ENCODE results near the gene ZNF324B. TPM values are rescaled to one million over a fixed set of nuclear protein-coding genes. Genes with fewer than 3 reads are reported as not detected.
A peak's percentile ranks its signal among the peaks of the same experiment; 100 is the strongest.
"Not testable (repeated sequence)": the region's sequence is repeated elsewhere in the genome, so short reads cannot be mapped to it uniquely, and the experiment has no call there.

The ZNF324B gene
- total RNA-seq, 2 donors from 2014 or later = 5.7 to 7.9 TPM

DNA sequence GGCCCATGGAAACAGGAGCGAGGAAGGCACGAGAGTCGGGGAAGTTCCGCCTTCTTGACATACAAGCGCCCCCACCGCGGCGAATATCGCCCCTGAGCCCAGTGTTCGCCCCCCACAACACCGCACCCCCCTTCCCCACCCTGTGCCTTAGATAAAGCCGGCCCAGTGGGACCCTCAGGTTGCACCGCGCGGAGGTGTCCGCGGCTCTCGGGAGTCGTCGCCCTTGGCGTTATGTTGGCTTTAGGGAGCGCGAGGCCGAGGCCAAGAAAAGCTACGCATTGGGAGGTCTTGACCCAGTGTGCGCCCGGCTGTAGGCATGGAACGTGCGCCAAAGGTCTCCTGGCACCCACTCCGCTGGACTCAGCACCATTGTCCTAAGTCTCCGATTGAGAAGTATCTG is 10.9 kb upstream of the ZNF324B start:
- Mint-ChIP-seq H3K36me3 (peaks cover 56 to 60% of the 10 kb centered on the region in 2 donors), H3K27ac (peak overlapping the region; percentile 96 to 97), H3K9me3 (peaks cover 34 to 42% of the 10 kb centered on the region in 2 donors)
- DNase-seq (ENCODE audit: low spot score in 2 of 2) = no peak
- no peak for ATAC-seq

DNA sequence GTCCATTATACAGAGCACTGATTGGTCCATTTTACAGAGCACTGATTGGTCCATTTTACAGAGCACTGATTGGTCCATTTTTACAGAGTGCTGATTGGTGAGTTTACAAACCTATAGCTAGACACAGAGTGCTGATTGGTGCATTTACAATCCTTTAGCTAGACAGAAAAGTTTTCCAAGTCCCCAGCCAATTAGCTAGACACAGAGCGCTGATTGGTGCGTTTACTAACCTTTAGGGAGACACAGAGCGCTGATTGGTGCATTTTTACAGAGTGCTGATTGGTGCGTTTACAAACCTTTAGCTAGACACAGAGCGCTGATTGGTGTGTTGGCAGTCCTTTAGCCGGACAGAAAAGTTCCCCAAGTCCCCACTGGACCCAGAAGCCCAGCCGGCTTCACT is 8.4 kb upstream of the ZNF324B start:
- not testable (repeated sequence) for H3K27ac Mint-ChIP-seq; DNase-seq (ENCODE audit: low spot score in 2 of 2); ATAC-seq
- Mint-ChIP-seq H3K36me3 (peaks cover 36 to 43% of the 10 kb centered on the region in 2 donors), H3K9me3 (peaks cover 25 to 35% of the 10 kb centered on the region in 2 donors)

DNA sequence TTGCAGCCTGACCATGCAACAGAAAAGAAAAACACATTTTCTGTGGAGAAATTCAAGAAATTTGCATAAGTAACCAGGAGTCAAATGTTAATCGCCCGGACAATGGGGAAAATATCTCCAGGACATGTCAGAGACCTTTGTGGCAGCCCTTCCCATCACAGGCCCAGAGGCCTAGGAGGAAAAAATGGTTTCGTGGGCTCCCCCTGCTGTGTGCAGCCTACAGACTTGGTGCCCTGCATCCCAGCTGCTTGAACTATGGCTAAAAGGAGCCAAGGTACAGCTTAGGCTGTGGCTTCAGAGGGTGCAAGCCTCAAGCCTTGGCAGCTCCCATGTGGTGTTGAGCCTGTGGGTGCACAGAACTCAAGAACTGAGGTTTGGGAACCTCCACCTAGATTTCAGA is 2.6 kb upstream of the ZNF324B start:
- peaks cover 7 to 27% of the 10 kb centered on the region in 2 donors for H3K9me3 Mint-ChIP-seq
- DNase-seq (ENCODE audit: low spot score in 2 of 2); H3K27ac Mint-ChIP-seq; ATAC-seq: not testable (repeated sequence)
- H3K36me3 Mint-ChIP-seq = peaks cover 16 to 38% of the 10 kb centered on the region in 2 donors

DNA sequence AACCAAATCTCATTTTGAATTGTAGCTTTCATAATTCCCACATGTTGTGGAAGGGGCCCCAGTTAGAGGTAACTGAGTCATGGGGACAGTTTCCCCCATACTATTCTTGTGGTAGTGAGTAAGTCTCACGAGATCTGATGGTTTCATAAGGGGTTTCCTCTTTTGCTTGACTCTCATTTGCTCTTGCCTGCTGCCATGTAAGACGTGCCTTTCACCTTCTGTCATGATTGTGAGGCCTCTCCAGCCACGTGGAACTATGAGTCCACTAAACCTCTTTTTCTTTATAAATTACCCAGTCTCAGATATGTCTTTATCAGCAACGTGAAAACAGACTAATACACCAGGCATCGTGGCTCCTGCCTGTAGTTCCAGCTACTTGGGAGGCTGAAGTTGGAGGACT is 1.4 kb upstream of the ZNF324B start:
- peak in 1 of 2 donors; percentile 13 for ATAC-seq
- Mint-ChIP-seq H3K36me3 (peaks cover 16 to 38% of the 10 kb centered on the region in 2 donors), H3K9me3 (peaks cover 7 to 27% of the 10 kb centered on the region in 2 donors)
- not testable (repeated sequence) for H3K27ac Mint-ChIP-seq; DNase-seq (ENCODE audit: low spot score in 2 of 2)

DNA sequence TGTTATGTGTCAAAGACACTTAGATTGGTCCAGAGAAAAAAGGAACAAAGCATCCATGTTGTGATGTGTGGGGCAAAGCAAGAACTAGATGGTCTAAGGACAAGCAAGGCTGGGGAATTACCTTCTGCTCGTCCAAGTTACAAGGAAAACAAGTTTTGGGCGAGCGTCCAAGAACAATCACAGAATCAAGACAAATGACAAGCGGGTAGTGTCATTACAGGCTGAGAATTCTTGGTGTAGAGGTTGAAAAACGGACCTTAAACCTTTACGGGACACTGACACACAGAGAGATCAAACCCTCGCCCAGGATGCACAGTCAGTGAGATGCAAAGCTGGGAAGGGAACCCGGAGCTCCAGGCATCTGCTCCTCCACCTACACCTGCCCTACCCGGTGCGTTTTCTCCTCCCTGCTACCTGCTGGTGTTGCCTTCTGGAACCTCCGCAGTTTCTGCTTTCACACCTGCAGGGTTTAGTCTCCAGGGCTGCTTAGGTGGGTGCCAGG is 515 bp upstream of the ZNF324B start:
- ATAC-seq = peak in 1 of 2 donors; percentile 29
- H3K36me3 Mint-ChIP-seq = peaks cover 16 to 38% of the 10 kb centered on the region in 2 donors
- peak overlapping the region in 1 of 2 donors; percentile 9 for H3K27ac Mint-ChIP-seq
- H3K9me3 Mint-ChIP-seq = peaks cover 7 to 27% of the 10 kb centered on the region in 2 donors
- no peak for DNase-seq (ENCODE audit: low spot score in 2 of 2)

DNA sequence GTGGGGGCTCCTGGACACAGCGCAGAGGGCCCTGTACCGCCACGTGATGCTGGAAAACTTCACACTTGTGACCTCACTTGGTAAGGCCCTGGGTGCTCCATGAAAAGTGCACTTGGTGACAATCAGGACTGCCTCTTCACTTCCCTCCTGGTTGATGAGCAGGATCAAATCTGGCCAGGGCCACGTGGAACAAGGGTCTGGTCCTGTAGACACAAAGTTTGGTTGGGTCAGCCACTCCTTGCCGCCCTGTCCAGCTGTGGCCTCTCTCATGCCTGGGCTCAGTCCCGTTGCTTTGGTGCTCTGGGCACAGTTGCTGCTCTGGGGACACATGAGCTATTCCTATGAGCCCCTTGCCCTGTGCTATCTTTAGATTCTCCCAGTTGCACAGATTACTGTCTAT is 2.3 kb downstream of the ZNF324B start:
- H3K9me3 Mint-ChIP-seq = peaks cover 4 to 18% of the 10 kb centered on the region in 2 donors
- DNase-seq (ENCODE audit: low spot score in 2 of 2) (no peak), ATAC-seq (no peak)
- peak overlapping the region in 1 of 2 donors; percentile 46 for H3K27ac Mint-ChIP-seq
- peaks cover 15 to 36% of the 10 kb centered on the region in 2 donors for H3K36me3 Mint-ChIP-seq

DNA sequence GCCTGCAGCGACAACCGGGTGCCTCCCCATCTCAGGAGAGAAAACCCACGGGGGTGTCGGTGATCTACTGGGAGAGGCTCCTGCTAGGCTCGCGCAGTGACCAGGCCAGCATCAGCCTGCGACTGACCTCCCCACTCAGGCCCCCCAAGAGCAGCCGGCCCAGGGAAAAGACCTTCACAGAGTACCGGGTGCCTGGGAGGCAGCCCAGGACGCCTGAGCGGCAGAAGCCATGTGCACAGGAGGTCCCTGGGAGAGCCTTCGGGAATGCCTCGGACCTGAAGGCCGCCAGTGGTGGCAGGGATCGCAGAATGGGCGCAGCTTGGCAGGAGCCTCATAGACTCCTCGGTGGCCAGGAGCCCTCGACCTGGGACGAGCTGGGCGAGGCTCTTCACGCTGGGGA is 3.9 kb downstream of the ZNF324B start:
- ATAC-seq = no peak
- H3K9me3 Mint-ChIP-seq = peaks cover 0 to 7% of the 10 kb centered on the region in 2 donors
- no peak overlapping the region for H3K27ac Mint-ChIP-seq
- DNase-seq (ENCODE audit: low spot score in 2 of 2) = no peak
- peaks cover 8 to 21% of the 10 kb centered on the region in 2 donors for H3K36me3 Mint-ChIP-seq

DNA sequence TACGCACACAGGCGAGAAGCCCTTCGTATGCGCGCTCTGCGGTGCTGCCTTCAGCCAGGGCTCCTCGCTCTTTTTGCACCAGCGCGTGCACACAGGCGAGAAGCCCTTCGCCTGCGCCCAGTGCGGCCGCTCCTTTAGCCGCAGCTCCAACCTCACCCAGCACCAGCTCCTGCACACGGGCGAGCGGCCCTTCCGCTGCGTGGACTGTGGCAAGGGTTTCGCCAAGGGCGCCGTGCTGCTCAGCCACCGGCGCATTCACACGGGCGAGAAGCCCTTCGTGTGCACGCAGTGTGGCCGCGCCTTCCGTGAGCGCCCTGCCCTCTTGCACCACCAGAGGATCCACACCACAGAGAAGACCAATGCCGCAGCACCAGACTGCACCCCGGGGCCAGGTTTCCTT is 4.7 kb downstream of the ZNF324B start:
- H3K36me3 Mint-ChIP-seq = peaks cover 8 to 18% of the 10 kb centered on the region in 2 donors
- DNase-seq (ENCODE audit: low spot score in 2 of 2) = no peak
- no peak for ATAC-seq
- peaks cover 0 to 4% of the 10 kb centered on the region in 2 donors for H3K9me3 Mint-ChIP-seq
- H3K27ac Mint-ChIP-seq = no peak overlapping the region

DNA sequence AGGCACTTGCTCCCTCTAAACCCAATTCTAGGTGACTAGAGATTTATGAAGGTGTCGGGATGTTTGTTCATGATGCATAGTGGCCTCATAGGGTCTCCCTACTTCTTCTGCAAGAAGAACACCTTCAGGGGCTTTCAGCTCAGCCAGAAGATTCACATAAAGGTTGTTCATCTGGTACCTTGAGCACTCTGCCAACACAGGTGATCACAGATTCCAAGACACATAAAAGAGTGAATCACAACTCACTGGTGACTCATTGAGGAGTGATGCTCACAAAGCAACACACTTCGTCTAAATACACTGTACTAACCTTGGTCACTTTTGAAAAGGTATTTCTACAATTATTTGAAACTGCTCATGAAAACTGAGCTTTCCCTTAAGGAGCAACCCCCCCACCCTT is 8.6 kb downstream of the ZNF324B start:
- ATAC-seq = peak in 1 of 2 donors; percentile 47
- Mint-ChIP-seq H3K27ac (no peak overlapping the region), H3K9me3 (peaks cover 0 to 4% of the 10 kb centered on the region in 2 donors), H3K36me3 (peaks cover 8 to 12% of the 10 kb centered on the region in 2 donors)
- DNase-seq (ENCODE audit: low spot score in 2 of 2) = no peak

DNA sequence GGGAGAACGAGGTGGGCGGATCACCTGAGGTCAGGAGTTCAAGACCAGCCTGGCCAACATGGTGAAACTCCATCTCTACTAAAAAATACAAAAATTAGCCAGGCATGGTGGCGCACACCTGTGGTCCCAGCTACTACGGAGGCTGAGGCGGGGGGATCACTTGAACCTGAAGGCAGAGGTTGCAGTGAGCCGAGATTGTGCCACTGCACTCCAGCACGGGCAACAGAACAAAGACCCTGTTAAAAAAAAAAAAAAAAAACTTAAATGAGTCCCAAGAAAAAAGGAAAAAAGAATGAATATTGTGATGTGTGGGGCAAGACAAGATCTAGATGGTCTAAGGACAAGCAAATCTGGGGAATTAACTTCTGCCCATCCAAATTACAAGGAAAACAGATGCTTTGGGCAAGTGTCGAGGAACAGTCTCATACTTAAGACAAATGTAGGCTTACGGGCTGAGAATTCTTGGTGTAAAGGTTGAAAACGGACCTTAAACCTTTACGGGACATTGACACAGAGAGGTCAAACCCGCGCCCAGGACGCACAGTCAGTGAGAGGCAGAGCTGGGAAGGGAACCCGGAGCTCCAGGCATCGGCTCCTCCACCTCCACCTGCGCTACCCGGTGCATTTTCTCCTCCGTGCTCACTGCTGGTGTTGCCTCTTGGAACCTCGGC is 14.8 kb downstream of the ZNF324B start:
- ATAC-seq = peak; percentile 15 to 27
- no peaks in the 10 kb centered on the region for H3K36me3 Mint-ChIP-seq
- no peak for DNase-seq (ENCODE audit: low spot score in 2 of 2)
- H3K9me3 Mint-ChIP-seq = no peaks in the 10 kb centered on the region
- H3K27ac Mint-ChIP-seq = peak overlapping the region in 1 of 2 donors; percentile 83

DNA sequence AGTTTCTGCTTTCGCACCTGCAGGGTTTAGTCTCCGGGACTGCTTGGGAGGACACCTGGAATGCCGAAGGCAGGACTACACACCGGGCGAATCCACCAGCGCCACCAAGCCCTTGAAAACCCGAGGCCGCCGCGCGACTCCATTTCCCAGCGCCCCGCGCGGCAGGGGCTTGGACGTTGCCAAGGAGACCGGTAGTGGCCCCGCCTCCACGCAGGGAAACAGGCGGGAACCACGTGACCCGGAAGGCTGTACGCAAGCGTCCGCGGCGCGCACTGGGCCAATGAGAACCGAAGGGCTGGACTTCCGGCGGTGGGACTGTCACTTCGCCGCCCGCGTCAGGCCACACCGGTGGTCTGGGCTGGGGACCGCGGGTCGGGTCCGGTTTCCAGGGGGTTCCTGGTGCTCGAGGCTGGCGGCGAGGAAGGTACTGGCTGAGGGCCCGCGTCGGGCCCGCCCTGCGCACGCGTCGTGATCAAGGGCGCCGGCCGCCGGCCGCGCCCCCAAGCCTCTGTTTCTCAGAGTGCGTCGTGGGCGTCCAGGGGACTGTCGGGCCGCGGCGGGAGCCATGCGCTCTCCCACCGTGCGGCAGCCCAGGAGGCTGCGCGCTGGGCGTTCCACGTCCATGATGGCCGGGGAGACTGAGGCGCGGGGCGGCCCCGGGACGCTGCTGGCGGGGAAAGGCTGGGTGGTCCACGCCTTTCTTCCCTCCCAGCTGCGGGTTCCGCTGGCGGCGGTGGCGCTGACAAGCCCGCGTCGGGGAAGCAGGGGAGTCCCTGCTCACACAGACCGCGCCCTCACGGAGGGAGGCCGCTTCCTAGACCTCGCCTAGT is 15.6 kb downstream of the ZNF324B start, which contains the start of gene ZNF324:
Gene ZNF324 (plus strand): TSS at position 321 of the 830 bp plus-strand sequence. CDS start 2,106 bp downstream, outside the sequence.
- DNase-seq (ENCODE audit: low spot score in 2 of 2) (peak; percentile 97), ATAC-seq (peak; percentile 99)
- Mint-ChIP-seq H3K9me3 (no peaks in the 10 kb centered on the region), H3K27ac (peak within 1 kb of the TSS; percentile 83 to 94), H3K36me3 (no peaks in the 10 kb centered on the region)

DNA sequence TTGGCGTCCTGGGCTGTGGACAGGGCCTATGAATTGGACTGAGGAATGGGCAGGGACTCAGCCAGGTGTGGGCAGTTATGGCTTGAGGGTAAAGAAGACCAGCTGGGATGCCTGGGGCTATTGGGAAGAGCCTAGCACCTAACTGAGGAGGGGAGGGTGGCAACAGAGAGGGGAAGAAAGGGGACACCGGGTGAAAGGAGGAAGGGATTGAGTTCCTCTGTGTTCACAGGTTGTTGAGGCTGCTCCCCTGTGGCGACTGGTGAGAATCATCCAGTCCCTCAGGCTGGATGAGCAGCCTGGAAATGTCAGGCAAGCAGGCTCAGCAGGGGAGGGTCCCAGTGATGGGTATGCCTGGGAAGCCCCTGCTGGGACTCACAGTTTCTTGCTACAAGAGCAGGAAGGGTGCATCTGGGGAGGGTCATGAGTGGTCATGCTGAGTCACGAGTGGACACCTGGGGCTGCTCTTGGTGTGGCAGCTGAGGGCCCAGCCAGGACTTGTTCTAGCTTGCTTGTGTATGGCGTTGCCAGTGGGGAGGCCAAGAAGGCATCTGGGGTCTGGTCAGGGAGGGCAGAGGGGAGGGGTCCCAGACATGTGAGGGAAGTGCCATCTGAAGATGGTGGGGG is 16.9 kb downstream of the ZNF324B start:
- Mint-ChIP-seq H3K9me3 (no peaks in the 10 kb centered on the region), H3K36me3 (no peaks in the 10 kb centered on the region), H3K27ac (peak overlapping the region; percentile 83 to 94)
- no peak for ATAC-seq
- peak in 1 of 2 donors; percentile 52 for DNase-seq (ENCODE audit: low spot score in 2 of 2)

DNA sequence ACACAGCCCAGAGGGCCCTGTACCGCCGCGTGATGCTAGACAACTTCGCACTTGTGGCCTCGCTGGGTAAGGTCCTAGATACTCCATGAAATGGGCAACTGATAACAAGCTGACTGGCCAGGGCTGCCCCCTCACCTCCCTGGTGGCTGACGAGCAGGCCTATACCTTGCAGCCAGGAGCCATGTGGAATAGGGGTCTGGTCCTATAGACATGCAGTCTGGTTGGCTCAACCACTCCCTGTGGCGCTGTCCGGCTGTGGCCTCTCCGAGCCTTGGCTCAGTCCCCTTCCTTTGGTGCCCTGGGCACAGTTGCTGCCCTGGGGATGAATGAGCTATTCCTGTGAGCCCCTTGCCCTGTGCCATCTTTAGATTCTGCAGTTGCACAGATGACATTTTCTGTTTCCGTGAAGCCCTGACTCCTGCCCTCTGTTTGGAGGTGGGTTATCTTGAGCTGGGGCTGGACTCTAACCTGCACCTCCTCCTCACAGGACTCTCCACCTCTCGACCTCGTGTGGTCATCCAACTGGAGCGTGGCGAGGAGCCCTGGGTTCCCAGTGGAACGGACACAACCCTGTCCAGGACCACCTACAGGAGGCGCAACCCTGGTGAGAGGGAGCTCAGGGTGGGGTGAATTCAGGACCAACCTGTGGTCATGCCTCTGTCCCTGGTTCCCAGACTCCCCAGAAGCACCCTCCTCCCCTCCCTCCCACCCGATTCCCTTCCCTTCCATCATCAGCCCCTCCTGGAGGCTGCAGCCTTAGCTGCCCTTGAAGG is 18.0 kb downstream of the ZNF324B start:
- peak overlapping the region; percentile 22 to 83 for H3K27ac Mint-ChIP-seq
- ATAC-seq = no peak
- no peaks in the 10 kb centered on the region for H3K9me3 Mint-ChIP-seq
- DNase-seq (ENCODE audit: low spot score in 2 of 2) = no peak
- no peaks in the 10 kb centered on the region for H3K36me3 Mint-ChIP-seq

DNA sequence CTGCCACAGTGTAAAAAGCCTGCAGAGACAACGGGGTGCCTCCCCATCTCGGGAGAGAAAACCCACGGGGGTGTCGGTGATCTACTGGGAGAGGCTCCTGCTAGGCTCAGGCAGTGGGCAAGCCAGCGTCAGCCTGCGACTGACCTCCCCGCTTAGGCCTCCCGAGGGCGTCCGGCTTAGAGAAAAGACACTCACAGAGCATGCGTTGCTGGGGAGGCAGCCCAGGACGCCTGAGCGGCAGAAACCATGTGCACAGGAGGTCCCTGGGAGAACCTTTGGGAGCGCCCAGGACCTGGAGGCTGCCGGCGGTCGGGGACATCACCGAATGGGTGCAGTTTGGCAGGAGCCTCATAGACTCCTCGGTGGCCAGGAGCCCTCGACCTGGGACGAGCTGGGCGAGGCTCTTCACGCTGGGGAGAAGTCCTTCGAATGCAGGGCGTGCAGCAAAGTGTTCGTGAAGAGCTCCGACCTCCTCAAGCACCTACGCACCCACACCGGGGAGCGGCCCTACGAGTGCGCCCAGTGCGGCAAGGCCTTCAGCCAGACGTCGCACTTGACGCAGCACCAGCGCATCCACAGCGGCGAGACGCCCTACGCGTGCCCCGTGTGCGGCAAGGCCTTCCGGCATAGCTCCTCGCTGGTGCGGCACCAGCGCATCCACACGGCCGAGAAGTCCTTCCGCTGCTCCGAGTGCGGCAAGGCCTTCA is 19.6 kb downstream of the ZNF324B start:
- H3K36me3 Mint-ChIP-seq; H3K27ac Mint-ChIP-seq; DNase-seq (ENCODE audit: low spot score in 2 of 2); H3K9me3 Mint-ChIP-seq; ATAC-seq: not testable (repeated sequence)

DNA sequence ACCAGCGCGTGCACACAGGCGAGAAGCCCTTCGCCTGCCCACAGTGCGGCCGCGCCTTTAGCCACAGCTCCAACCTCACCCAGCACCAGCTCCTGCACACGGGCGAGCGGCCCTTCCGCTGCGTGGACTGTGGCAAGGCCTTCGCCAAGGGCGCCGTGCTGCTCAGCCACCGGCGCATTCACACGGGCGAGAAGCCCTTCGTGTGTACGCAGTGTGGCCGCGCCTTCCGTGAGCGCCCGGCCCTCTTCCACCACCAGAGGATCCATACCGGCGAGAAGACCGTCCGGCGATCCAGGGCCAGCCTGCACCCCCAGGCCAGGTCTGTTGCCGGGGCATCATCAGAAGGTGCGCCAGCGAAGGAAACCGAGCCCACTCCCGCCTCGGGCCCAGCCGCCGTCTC is 20.3 kb downstream of the ZNF324B start:
- Mint-ChIP-seq H3K36me3 (no peaks in the 10 kb centered on the region), H3K9me3 (no peaks in the 10 kb centered on the region), H3K27ac (no peak overlapping the region)
- DNase-seq (ENCODE audit: low spot score in 2 of 2) = no peak
- ATAC-seq = no peak
